ENCODE results near the gene C16orf54.

DNA sequence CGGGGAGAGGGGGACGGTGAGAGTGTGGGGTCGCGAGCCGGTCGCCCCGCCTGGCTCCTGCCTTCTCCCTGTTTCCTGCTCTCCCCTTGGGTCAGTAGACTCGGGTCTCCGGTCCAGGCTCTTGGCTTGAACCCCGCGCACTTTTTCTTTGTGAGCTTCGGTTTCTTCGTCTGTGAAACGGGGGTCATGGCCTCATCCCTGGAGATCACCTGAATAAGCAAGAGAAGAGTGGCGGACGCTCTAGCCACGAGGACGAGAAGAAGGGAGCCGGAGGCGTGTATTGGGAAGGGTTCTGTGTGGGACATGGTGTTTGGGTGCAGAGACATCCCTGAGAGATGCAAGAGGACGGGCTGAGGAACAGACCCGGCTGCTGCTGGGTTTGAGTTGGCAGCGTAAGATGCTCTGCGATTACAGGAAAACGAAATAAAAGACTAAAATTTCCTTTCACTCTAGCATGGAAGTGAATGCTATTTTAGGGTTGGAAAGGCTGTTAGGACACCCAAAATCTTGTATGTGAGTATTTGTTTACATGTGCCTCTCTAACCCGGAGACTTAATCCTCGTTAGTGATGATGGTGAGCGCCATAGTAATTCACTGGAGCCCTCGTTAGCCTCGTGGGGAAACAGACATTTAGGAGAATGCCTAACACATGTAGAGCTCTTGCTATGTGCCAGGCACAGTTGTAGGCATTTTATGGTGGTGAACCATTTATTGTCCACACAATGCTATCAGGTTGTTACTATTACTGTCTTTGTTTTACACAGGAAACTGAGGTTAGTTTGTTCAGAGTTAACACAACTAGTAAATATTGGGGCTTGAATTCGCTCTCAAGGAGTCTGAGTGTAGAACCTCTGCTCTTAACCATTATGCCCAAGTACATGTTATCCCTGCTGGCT is 45.4 kb upstream of the C16orf54 start:
- TF ChIP-seq, protein P1, sequence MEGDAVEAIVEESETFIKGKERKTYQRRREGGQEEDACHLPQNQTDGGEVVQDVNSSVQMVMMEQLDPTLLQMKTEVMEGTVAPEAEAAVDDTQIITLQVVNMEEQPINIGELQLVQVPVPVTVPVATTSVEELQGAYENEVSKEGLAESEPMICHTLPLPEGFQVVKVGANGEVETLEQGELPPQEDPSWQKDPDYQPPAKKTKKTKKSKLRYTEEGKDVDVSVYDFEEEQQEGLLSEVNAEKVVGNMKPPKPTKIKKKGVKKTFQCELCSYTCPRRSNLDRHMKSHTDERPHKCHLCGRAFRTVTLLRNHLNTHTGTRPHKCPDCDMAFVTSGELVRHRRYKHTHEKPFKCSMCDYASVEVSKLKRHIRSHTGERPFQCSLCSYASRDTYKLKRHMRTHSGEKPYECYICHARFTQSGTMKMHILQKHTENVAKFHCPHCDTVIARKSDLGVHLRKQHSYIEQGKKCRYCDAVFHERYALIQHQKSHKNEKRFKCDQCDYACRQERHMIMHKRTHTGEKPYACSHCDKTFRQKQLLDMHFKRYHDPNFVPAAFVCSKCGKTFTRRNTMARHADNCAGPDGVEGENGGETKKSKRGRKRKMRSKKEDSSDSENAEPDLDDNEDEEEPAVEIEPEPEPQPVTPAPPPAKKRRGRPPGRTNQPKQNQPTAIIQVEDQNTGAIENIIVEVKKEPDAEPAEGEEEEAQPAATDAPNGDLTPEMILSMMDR (IDR thresholded peaks at IDR 0.05; ENCODE audit: low read depth, low read length): no peak
- no peak for TF ChIP-seq EZH2phosphoT487 (IDR thresholded peaks at IDR 0.05; ENCODE audit: low read depth)

Data from OCI-LY3 (cell line).